HepG2 (cell line): ENCODE results near the gene CTNND1. TPM values are rescaled to one million over a fixed set of nuclear protein-coding genes. Genes with fewer than 3 reads are reported as not detected.
A peak's percentile ranks its signal among the peaks of the same experiment; 100 is the strongest.

Source experiments
- CREM ChIP-seq, 2 experiments: sonication (generic) in 1 of 2; formaldehyde crosslinking in 1 of 2; IDR thresholded peaks; 2 replicates each; pipeline versions ENCODE4 v1.4.0 to v1.6.1; 2016 to 2020; ENCODE audit warnings: antibody characterized with exemption in 1 of 2, mild to moderate bottlenecking in 1 of 2, missing genetic modification reagents in 1 of 2
- ERF ChIP-seq: IDR thresholded peaks from 2 replicates; pipeline ENCODE4 v1.6.1; 2018; ENCODE audit warnings: missing biosample characterization, missing genetic modification reagents
- ESRRA ChIP-seq: sonication (generic); formaldehyde crosslinking; IDR thresholded peaks from 2 replicates; pipeline ENCODE4 v1.5.1; 2020; ENCODE audit warnings: mild to moderate bottlenecking, low read depth, missing genetic modification reagents
- FOXK1 ChIP-seq: sonication (generic); formaldehyde crosslinking; IDR thresholded peaks from 2 replicates; pipeline ENCODE4 v1.4.0; 2020; ENCODE audit warnings: low read depth, missing genetic modification reagents, borderline replicate concordance
- MED1 ChIP-seq: sonication (generic); formaldehyde crosslinking; IDR thresholded peaks from 2 replicates; pipeline ENCODE4 v1.4.0; 2020; ENCODE audit warnings: missing genetic modification reagents
- NBN ChIP-seq: fragments of 450-650 bp; conservative IDR thresholded peaks from 2 replicates; pipeline ENCODE4 v1.6.1; 2017
- PLRG1 ChIP-seq: fragments of 450-650 bp; conservative IDR thresholded peaks from 2 replicates; pipeline ENCODE4 v1.6.1; 2016
- SIN3B ChIP-seq: fragments of 150-350 bp; IDR thresholded peaks from 2 replicates; pipeline ENCODE4 v1.6.1; 2014; ENCODE audit warnings: low read length
- ZC3H13 ChIP-seq: sonication (generic); formaldehyde crosslinking; IDR thresholded peaks from 2 replicates; pipeline ENCODE4 v1.8.1; 2023; ENCODE audit warnings: mild to moderate bottlenecking, missing genetic modification reagents, moderate library complexity
- ZFP82 ChIP-seq: sonication (generic); formaldehyde crosslinking; IDR thresholded peaks from 2 replicates; pipeline ENCODE4 v1.5.1; 2020; ENCODE audit warnings: mild to moderate bottlenecking, missing genetic modification reagents, borderline replicate concordance
- ZFX ChIP-seq: sonication (generic); formaldehyde crosslinking; IDR thresholded peaks from 2 replicates; pipeline ENCODE4 v1.4.0; 2020; ENCODE audit warnings: mild to moderate bottlenecking, low read depth, missing genetic modification reagents, moderate library complexity
- ZNF138 ChIP-seq: sonication (generic); formaldehyde crosslinking; IDR thresholded peaks from 2 replicates; pipeline ENCODE4 v1.5.0; 2020; ENCODE audit warnings: mild to moderate bottlenecking, low read depth, missing genetic modification reagents
- ZNF33B ChIP-seq: sonication (generic); formaldehyde crosslinking; IDR thresholded peaks from 2 replicates; pipeline ENCODE4 v1.5.1; 2020; ENCODE audit warnings: mild to moderate bottlenecking, missing genetic modification reagents
- ZNF354B ChIP-seq: sonication (generic); formaldehyde crosslinking; IDR thresholded peaks from 2 replicates; pipeline ENCODE4 v1.8.0; 2022; ENCODE audit warnings: mild to moderate bottlenecking, missing genetic modification reagents
- ZNF552 ChIP-seq: sonication (generic); formaldehyde crosslinking; IDR thresholded peaks from 2 replicates; pipeline ENCODE4 v1.9.0; 2022; ENCODE audit warnings: missing genetic modification reagents, mild to moderate bottlenecking, borderline replicate concordance
- ZNF558 ChIP-seq: sonication (generic); formaldehyde crosslinking; IDR thresholded peaks from 2 replicates; pipeline ENCODE4 v1.9.0; 2022; ENCODE audit warnings: mild to moderate bottlenecking, missing genetic modification reagents, borderline replicate concordance
- ZNF589 ChIP-seq: sonication (generic); formaldehyde crosslinking; conservative IDR thresholded peaks from 2 replicates; pipeline ENCODE4 v1.8.0; 2022; ENCODE audit warnings: mild to moderate bottlenecking, moderate library complexity, missing genetic modification reagents
- ZNF619 ChIP-seq: sonication (generic); formaldehyde crosslinking; IDR thresholded peaks from 2 replicates; pipeline ENCODE4 v1.4.0; 2020; ENCODE audit warnings: mild to moderate bottlenecking, missing genetic modification reagents
- ZNF660 ChIP-seq: sonication (generic); formaldehyde crosslinking; IDR thresholded peaks from 2 replicates; pipeline ENCODE4 v1.5.1; 2020; ENCODE audit warnings: mild to moderate bottlenecking, low read depth, missing genetic modification reagents, borderline replicate concordance
- ZNF761 ChIP-seq: sonication (generic); formaldehyde crosslinking; conservative IDR thresholded peaks from 2 replicates; pipeline ENCODE4 v1.4.0; 2020; ENCODE audit warnings: mild to moderate bottlenecking, missing genetic modification reagents
- polyA plus RNA-seq, 8 experiments: library from polyadenylated mRNA; depleted of rRNA in 3 of 8; stranded (reverse) in 7 of 8; unstranded in 1 of 8; fragments of >200 nt; fragmentation: Illumina TruSeq in 4 of 8; extraction: Trizol in 4 of 8; gene quantifications; 2 replicates each; pipeline versions ENCODE4 v1.2.1 to v1.2.3, GENCODE V29; 2011 to 2016; ENCODE audit warnings: low read depth in 4 of 8, missing spikeins in 1 of 8, mixed read lengths in 1 of 8; ENCODE audit not compliant: insufficient read depth in 1 of 8
- total RNA-seq, 5 experiments: library from RNA; depleted of rRNA; stranded (reverse); fragments of >200 nt; fragmentation: Illumina TruSeq; extraction: Trizol; gene quantifications; 2 replicates each; pipeline ENCODE4 v1.2.3, GENCODE V29; 2016; ENCODE audit warnings: low read depth in 1 of 5
- TF ChIP-seq, protein P1 (sequence below), 2 experiments: sonication (generic) in 1 of 2; formaldehyde crosslinking in 1 of 2; IDR thresholded peaks; 2 replicates each; pipeline versions ENCODE4 v1.5.1 to v1.6.1; 2011 to 2020; ENCODE audit warnings: borderline replicate concordance in 1 of 2, low read depth in 1 of 2, low read length in 1 of 2, mild to moderate bottlenecking in 1 of 2, missing genetic modification reagents in 1 of 2, moderate library complexity in 1 of 2
- TF ChIP-seq, protein P2 (sequence below): sonication (generic); formaldehyde crosslinking; IDR thresholded peaks from 2 replicates; pipeline ENCODE4 v1.5.0; 2020; ENCODE audit warnings: missing genetic modification reagents, mild to moderate bottlenecking, borderline replicate concordance
- TF ChIP-seq, protein P3 (sequence below): sonication (generic); formaldehyde crosslinking; IDR thresholded peaks from 2 replicates; pipeline ENCODE4 v1.4.0; 2020; ENCODE audit warnings: missing genetic modification reagents
- TF ChIP-seq, protein P4 (sequence below): sonication (generic); formaldehyde crosslinking; IDR thresholded peaks from 2 replicates; pipeline ENCODE4 v1.4.0; 2020; ENCODE audit warnings: missing genetic modification reagents
- TF ChIP-seq, protein P5 (sequence below): sonication (generic); formaldehyde crosslinking; IDR thresholded peaks from 2 replicates; pipeline ENCODE4 v1.8.0; 2022; ENCODE audit warnings: missing genetic modification reagents, mild to moderate bottlenecking, borderline replicate concordance

CTNND1 gene
- total and polyA plus RNA-seq, 2 of the 13 experiments (the other 11 are each of a cell fraction or from before 2014, with no cell fraction given), result 117 to 128 TPM

DNA sequence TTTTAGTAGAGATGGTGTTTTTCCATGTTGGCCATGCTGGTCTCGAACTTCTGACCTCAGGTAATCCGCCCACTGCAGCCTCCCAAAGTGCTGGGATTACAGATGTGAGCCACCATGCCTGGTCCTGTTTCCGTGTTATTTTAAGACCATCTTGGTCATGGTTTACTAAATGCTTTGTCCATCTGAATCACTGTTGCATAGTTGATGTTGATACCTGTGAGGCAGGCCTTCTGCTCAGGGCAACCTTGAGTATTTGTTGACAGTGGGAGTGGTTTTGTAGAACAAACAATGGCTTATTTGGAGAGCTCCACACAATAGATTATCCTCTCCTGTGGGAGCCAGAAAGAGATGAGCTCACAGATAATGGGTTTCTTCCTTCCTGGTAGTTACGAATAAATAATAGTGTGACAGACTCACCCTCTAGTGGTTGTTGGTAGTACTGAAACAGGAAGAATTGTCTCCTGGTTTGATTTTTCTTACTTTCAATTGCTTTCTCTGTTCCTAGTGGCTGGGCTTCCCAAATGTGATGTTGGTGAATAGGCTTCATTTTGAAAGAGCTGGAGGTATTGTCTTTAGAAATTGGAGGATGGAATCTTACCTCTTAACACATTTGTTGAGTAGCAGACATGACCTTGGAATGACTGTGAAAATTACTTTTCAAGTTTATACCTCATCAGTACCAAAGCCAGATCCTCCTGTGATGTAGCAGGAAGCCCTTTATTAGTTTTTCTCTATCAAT is 39.0 kb downstream of the CTNND1 start (continued):
- TF ChIP-seq ZNF619 (CRISPR knock-in tag) (no peak), ZFX (peak; percentile 65), ZNF354B (CRISPR knock-in tag) (no peak), NBN (no peak), ZNF589 (CRISPR knock-in tag) (no peak), ESRRA (CRISPR knock-in tag) (peak; percentile 62; the same call in 1 of the 2 replicates), PLRG1 (no peak), ZNF138 (CRISPR knock-in tag) (no peak), FOXK1 (CRISPR knock-in tag) (peak; percentile 74), ZNF660 (CRISPR knock-in tag) (no peak), ERF (peak; percentile 73), ZFP82 (no peak), CREM (IDR thresholded peaks at IDR 0.05) (peak; percentile 69), CREM (CRISPR knock-in tag; IDR thresholded peaks at IDR 0.05) (no peak), MED1 (CRISPR knock-in tag) (peak; percentile 82), ZNF552 (CRISPR knock-in tag) (no peak), ZNF558 (no peak), ZNF33B (no peak), SIN3B (peak; percentile 20; the same call in 1 of the 2 replicates), ZC3H13 (CRISPR knock-in tag) (peak; percentile 52; the same call in 1 of the 2 replicates), ZNF761 (no peak)
- TF ChIP-seq, protein P1, sequence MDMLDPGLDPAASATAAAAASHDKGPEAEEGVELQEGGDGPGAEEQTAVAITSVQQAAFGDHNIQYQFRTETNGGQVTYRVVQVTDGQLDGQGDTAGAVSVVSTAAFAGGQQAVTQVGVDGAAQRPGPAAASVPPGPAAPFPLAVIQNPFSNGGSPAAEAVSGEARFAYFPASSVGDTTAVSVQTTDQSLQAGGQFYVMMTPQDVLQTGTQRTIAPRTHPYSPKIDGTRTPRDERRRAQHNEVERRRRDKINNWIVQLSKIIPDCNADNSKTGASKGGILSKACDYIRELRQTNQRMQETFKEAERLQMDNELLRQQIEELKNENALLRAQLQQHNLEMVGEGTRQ (IDR thresholded peaks at IDR 0.05; ENCODE audit: low read depth, low read length), result no peak
- TF ChIP-seq, protein P1 (CRISPR knock-in tag; IDR thresholded peaks at IDR 0.05; ENCODE audit: borderline replicate concordance), result no peak
- TF ChIP-seq, protein P2, sequence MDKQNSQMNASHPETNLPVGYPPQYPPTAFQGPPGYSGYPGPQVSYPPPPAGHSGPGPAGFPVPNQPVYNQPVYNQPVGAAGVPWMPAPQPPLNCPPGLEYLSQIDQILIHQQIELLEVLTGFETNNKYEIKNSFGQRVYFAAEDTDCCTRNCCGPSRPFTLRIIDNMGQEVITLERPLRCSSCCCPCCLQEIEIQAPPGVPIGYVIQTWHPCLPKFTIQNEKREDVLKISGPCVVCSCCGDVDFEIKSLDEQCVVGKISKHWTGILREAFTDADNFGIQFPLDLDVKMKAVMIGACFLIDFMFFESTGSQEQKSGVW, result no peak
- TF ChIP-seq, protein P3, sequence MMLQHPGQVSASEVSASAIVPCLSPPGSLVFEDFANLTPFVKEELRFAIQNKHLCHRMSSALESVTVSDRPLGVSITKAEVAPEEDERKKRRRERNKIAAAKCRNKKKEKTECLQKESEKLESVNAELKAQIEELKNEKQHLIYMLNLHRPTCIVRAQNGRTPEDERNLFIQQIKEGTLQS (CRISPR knock-in tag), result no peak
- TF ChIP-seq, protein P4, sequence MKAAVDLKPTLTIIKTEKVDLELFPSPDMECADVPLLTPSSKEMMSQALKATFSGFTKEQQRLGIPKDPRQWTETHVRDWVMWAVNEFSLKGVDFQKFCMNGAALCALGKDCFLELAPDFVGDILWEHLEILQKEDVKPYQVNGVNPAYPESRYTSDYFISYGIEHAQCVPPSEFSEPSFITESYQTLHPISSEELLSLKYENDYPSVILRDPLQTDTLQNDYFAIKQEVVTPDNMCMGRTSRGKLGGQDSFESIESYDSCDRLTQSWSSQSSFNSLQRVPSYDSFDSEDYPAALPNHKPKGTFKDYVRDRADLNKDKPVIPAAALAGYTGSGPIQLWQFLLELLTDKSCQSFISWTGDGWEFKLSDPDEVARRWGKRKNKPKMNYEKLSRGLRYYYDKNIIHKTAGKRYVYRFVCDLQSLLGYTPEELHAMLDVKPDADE, result no peak
- TF ChIP-seq, protein P5, sequence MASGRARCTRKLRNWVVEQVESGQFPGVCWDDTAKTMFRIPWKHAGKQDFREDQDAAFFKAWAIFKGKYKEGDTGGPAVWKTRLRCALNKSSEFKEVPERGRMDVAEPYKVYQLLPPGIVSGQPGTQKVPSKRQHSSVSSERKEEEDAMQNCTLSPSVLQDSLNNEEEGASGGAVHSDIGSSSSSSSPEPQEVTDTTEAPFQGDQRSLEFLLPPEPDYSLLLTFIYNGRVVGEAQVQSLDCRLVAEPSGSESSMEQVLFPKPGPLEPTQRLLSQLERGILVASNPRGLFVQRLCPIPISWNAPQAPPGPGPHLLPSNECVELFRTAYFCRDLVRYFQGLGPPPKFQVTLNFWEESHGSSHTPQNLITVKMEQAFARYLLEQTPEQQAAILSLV (CRISPR knock-in tag), result no peak
